ENCODE results near the gene TOX3. TPM values are rescaled to one million over a fixed set of nuclear protein-coding genes. Genes with fewer than 3 reads are reported as not detected.

TOX3 gene
- total RNA-seq, 4 donors from 2014 or later = 10.9 to 32.6 (median 28.0) TPM

DNA sequence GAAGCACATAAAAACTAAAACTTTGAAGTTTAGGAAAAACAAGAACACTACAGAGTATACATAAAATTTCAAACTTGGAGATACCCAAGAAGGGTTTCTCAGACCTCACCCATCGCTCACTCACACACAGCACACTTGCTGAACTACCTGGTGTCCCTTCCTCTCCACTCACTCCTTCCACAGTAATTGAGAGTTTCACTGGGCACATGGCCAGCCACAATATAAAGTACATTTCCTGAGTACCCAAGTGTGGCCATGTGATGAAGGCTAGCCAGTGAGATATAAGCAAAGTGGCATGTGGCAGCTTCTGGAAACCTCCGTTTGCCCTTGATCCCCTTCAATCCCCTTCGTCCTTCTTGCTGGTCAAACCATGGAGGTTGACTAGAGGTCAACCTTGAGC lies 11.9 kb downstream of the TOX3 start:
- Histone ChIP-seq H3K4me1 (peaks cover 0 to 6% (median 0%) of the 10 kb centered on the region in 4 donors), H3K27me3 (no peaks in the 10 kb centered on the region), H3K27ac (no peak overlapping the region), H3K4me3 (no peak overlapping the region), H3K9me3 (no peaks in the 10 kb centered on the region), H3K36me3 (no peaks in the 10 kb centered on the region)
- WGBS, 2 donors (ENCODE audit: low coverage in 1 of 2) = 64 to 68% methylated on average over 3 of the region's 3 CpGs
- in situ Hi-C loops (cut with MboI; ENCODE audit: low pct_ligation_motif_present in 1 of 4, low pct_unique_long_range_greater_than_20kb in 1 of 4, low sequenced_read_pairs in 3 of 4) = loop anchor here in 1 of 4 donors (25.0 kb wide), 1 partner anchor 348 kb away; no protein-coding TSS in a partner anchor
- intact Hi-C loops (cut with DNase I; ENCODE audit: low total_unique reads) = no loop called here
- TF ChIP-seq EP300 (IDR thresholded peaks at IDR 0.05; ENCODE audit: low read depth) = no peak
- TF ChIP-seq, protein P1, sequence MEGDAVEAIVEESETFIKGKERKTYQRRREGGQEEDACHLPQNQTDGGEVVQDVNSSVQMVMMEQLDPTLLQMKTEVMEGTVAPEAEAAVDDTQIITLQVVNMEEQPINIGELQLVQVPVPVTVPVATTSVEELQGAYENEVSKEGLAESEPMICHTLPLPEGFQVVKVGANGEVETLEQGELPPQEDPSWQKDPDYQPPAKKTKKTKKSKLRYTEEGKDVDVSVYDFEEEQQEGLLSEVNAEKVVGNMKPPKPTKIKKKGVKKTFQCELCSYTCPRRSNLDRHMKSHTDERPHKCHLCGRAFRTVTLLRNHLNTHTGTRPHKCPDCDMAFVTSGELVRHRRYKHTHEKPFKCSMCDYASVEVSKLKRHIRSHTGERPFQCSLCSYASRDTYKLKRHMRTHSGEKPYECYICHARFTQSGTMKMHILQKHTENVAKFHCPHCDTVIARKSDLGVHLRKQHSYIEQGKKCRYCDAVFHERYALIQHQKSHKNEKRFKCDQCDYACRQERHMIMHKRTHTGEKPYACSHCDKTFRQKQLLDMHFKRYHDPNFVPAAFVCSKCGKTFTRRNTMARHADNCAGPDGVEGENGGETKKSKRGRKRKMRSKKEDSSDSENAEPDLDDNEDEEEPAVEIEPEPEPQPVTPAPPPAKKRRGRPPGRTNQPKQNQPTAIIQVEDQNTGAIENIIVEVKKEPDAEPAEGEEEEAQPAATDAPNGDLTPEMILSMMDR (IDR thresholded peaks at IDR 0.05) = no peak
- no peak for TF ChIP-seq POLR2AphosphoS5 (IDR thresholded peaks at IDR 0.05)
- no peak for TF ChIP-seq POLR2A (IDR thresholded peaks at IDR 0.05)
- DNase-seq = peak; percentile 62

- Histone ChIP-seq H3K27ac (no peak overlapping the region), H3K9me3 (no peaks in the 10 kb centered on the region), H3K36me3 (no peaks in the 10 kb centered on the region), H3K4me1 (peaks cover 0 to 6% (median 0%) of the 10 kb centered on the region in 4 donors), H3K4me3 (no peak overlapping the region), H3K27me3 (no peaks in the 10 kb centered on the region)
- TF ChIP-seq POLR2AphosphoS5 (IDR thresholded peaks at IDR 0.05) = no peak
- TF ChIP-seq EP300 (IDR thresholded peaks at IDR 0.05; ENCODE audit: low read depth) = no peak
- TF ChIP-seq, protein P1 (IDR thresholded peaks at IDR 0.05) = no peak
- TF ChIP-seq POLR2A (IDR thresholded peaks at IDR 0.05) = no peak
- intact Hi-C loops (cut with DNase I; ENCODE audit: low total_unique reads) (no loop called here), in situ Hi-C loops (cut with MboI; ENCODE audit: low pct_ligation_motif_present in 1 of 4, low pct_unique_long_range_greater_than_20kb in 1 of 4, low sequenced_read_pairs in 3 of 4) (loop anchor here in 1 of 4 donors (25.0 kb wide), 1 partner anchor 346 kb away; no protein-coding TSS in a partner anchor)
- no peak for DNase-seq
- WGBS, 2 donors (ENCODE audit: low coverage in 1 of 2) = 58 to 100% methylated on average over 1 of the region's 1 CpG
Observed at GRCh38 chr16:52533296-52533695, 13.6 kb downstream of the TOX3 start.

DNA sequence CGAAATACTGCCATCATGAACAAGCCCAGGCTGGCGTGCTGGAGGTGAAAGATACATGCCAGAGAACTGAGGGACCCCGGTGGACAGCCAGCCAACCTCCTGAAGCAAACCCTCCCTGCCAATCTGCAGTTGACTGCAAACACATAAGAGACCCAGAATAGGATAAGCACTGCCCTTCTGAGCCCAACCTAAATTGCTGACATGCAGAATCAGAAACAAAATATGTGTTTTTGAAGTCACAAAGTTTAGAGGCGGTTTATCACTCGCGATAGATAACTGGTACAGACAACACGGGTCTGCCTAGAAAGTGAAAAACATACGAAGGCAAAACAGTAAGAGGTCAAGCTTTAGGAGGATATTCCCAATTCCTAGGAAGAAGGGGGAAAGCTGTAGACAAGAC lies 14.6 kb downstream of the TOX3 start:
- Histone ChIP-seq H3K36me3 (no peaks in the 10 kb centered on the region), H3K27ac (no peak overlapping the region), H3K4me1 (peaks cover 0 to 4% (median 0%) of the 10 kb centered on the region in 4 donors), H3K27me3 (no peaks in the 10 kb centered on the region), H3K4me3 (no peak overlapping the region), H3K9me3 (no peaks in the 10 kb centered on the region)
- TF ChIP-seq POLR2AphosphoS5 (IDR thresholded peaks at IDR 0.05) (no peak), EP300 (IDR thresholded peaks at IDR 0.05; ENCODE audit: low read depth) (no peak), POLR2A (IDR thresholded peaks at IDR 0.05) (no peak)
- TF ChIP-seq, protein P1 (IDR thresholded peaks at IDR 0.05) = no peak
- no peak for DNase-seq
- in situ Hi-C loops (cut with MboI; ENCODE audit: low pct_ligation_motif_present in 1 of 4, low pct_unique_long_range_greater_than_20kb in 1 of 4, low sequenced_read_pairs in 3 of 4) = loop anchor here in 1 of 4 donors (25.0 kb wide), 1 partner anchor 345 kb away; no protein-coding TSS in a partner anchor
- intact Hi-C loops (cut with DNase I; ENCODE audit: low total_unique reads) = no loop called here
- WGBS, 2 donors (ENCODE audit: low coverage in 1 of 2) = 85 to 97% methylated on average over 6 to 8 of the region's 8 CpGs

GRCh38 chr16:52529226-52529625 lies 17.7 kb downstream of the TOX3 start:
- no peak overlapping the region for H3K27ac ChIP-seq
- no peaks in the 10 kb centered on the region for H3K27me3 ChIP-seq
- WGBS, 2 donors (ENCODE audit: low coverage in 1 of 2) = 46 to 57% methylated on average over 1 of the region's 1 CpG
- intact Hi-C loops (cut with DNase I; ENCODE audit: low total_unique reads) = no loop called here
- H3K4me1 ChIP-seq = no peaks in the 10 kb centered on the region
- no peak for TF ChIP-seq POLR2A (IDR thresholded peaks at IDR 0.05)
- TF ChIP-seq POLR2AphosphoS5 (IDR thresholded peaks at IDR 0.05) = no peak
- TF ChIP-seq, protein P1 (IDR thresholded peaks at IDR 0.05) = no peak
- no peak for TF ChIP-seq EP300 (IDR thresholded peaks at IDR 0.05; ENCODE audit: low read depth)
- no peaks in the 10 kb centered on the region for H3K36me3 ChIP-seq
- H3K9me3 ChIP-seq = no peaks in the 10 kb centered on the region
- no peak overlapping the region for H3K4me3 ChIP-seq
- no peak for DNase-seq
- in situ Hi-C loops (cut with MboI; ENCODE audit: low pct_ligation_motif_present in 1 of 4, low pct_unique_long_range_greater_than_20kb in 1 of 4, low sequenced_read_pairs in 3 of 4) = loop anchor here in 1 of 4 donors (25.0 kb wide), 1 partner anchor 342 kb away; no protein-coding TSS in a partner anchor
